ENCODE data around the gene MAP2. TPM values are rescaled to one million over a fixed set of nuclear protein-coding genes. Genes with fewer than 3 reads are reported as not detected.

MAP2 gene
- total and polyA plus RNA-seq, 2 of the 13 experiments (the other 11 are each of a cell fraction or from before 2014, with no cell fraction given): 0.08 TPM; not detected in 1

- no peak for TF ChIP-seq GLMP (CRISPR knock-in tag; IDR thresholded peaks at IDR 0.05; ENCODE audit: borderline replicate concordance)
- peak; percentile 87 for TF ChIP-seq HNF1A (IDR thresholded peaks at IDR 0.05; ENCODE audit: low read depth)
- TF ChIP-seq HNF1A (CRISPR knock-in tag; IDR thresholded peaks at IDR 0.05; ENCODE audit: borderline replicate concordance): peak; percentile 63; the same call in 1 of the 2 replicates
- TF ChIP-seq EHMT2 (IDR thresholded peaks at IDR 0.05; ENCODE audit: borderline replicate concordance, low read depth, low read length): no peak
- TF ChIP-seq KDM2A (CRISPR knock-in tag; IDR thresholded peaks at IDR 0.05; ENCODE audit: borderline replicate concordance, low read depth): no peak
- no peak for TF ChIP-seq ATM (IDR thresholded peaks at IDR 0.05; ENCODE audit: borderline replicate concordance)
- TF ChIP-seq FOSL2 (CRISPR knock-in tag; IDR thresholded peaks at IDR 0.05): no peak
- TF ChIP-seq ZC3H4 (CRISPR knock-in tag; IDR thresholded peaks at IDR 0.05; ENCODE audit: borderline replicate concordance): no peak
- no peak for TF ChIP-seq ZSCAN22 (CRISPR knock-in tag; IDR thresholded peaks at IDR 0.05)
- TF ChIP-seq TIGD3 (CRISPR knock-in tag; IDR thresholded peaks at IDR 0.05; ENCODE audit: borderline replicate concordance): no peak
- TF ChIP-seq GATA4 (IDR thresholded peaks at IDR 0.05; ENCODE audit: borderline replicate concordance, low read depth): no peak
- no peak for TF ChIP-seq ZNF30 (CRISPR knock-in tag; IDR thresholded peaks at IDR 0.05)
- TF ChIP-seq ZNF615 (CRISPR knock-in tag; IDR thresholded peaks at IDR 0.05; ENCODE audit: borderline replicate concordance): no peak
- TF ChIP-seq NR2F1 (CRISPR knock-in tag; IDR thresholded peaks at IDR 0.05): 0 out of 4 replicates have a peak, but pooled peaks of 1 of the 2 experiments have one; percentile 24
- no peak for TF ChIP-seq LCORL (IDR thresholded peaks at IDR 0.05)
- TF ChIP-seq LCORL (CRISPR knock-in tag; IDR thresholded peaks at IDR 0.05): no peak
- peak; percentile 32 for TF ChIP-seq ARID5B (CRISPR knock-in tag; IDR thresholded peaks at IDR 0.05)
- no peak for TF ChIP-seq ELF3 (CRISPR knock-in tag; IDR thresholded peaks at IDR 0.05)
- peak; percentile 94 for TF ChIP-seq HNRNPUL1 (IDR thresholded peaks at IDR 0.05; ENCODE audit: low read depth, low read length)
- no peak for TF ChIP-seq YEATS4 (CRISPR knock-in tag; IDR thresholded peaks at IDR 0.05; ENCODE audit: borderline replicate concordance)
- TF ChIP-seq HDAC6 (IDR thresholded peaks at IDR 0.05; ENCODE audit: low read depth, low read length): no peak
Measured at GRCh38 chr2:209508255-209508654, 84.4 kb downstream of the MAP2 start (continued).

Data from HepG2 (cell line).